ENCODE results near the gene BCCIP. TPM values are rescaled to one million over a fixed set of nuclear protein-coding genes. Genes with fewer than 3 reads are reported as not detected.

BCCIP gene
- total RNA-seq (10 to 100 TPM; 39.4 to 52.9 TPM), polyA plus RNA-seq (ENCODE audit: insufficient read length in 6 of 6) (10 to 100 TPM; 74.7 to 86.2 (median 78.4) TPM)
- long read RNA-seq, donor 1, transcript BCCIP-202 (7 exons, 2,337 nt) = minor isoform, 5 of 46 reads
- long read RNA-seq, donor 1, transcript BCCIP-201 (7 exons, 1,236 nt) = minor isoform, 7 of 46 reads
- long read RNA-seq, donor 1, transcript BCCIP-203 (8 exons, 1,433 nt) = major isoform, 8 of 46 reads
- long read RNA-seq, donor 1, partial matches to known transcripts = 26 of 46 reads
- long read RNA-seq, donor 1, other reads (novel, unspliced or antisense) = 0 of 46 reads
- long read RNA-seq, donor 2, transcript BCCIP-203 (8 exons, 1,433 nt) = minor isoform, 7 of 86 reads
- long read RNA-seq, donor 2, transcript BCCIP-201 (7 exons, 1,236 nt) = major isoform, 16 of 86 reads
- long read RNA-seq, donor 2, transcript BCCIP-202 (7 exons, 2,337 nt) = minor isoform, 10 of 86 reads
- long read RNA-seq, donor 2, partial matches to known transcripts = 47 of 86 reads
- long read RNA-seq, donor 2, other reads (novel, unspliced or antisense) = 6 of 86 reads
- long read RNA-seq, donor 3, transcript BCCIP-203 (8 exons, 1,433 nt) = major isoform, 15 of 40 reads
- long read RNA-seq, donor 3, transcript BCCIP-202 (7 exons, 2,337 nt) = minor isoform, 10 of 40 reads
- long read RNA-seq, donor 3, transcript BCCIP-201 (7 exons, 1,236 nt) = major isoform, 15 of 40 reads
- long read RNA-seq, donor 3, partial matches to known transcripts = 0 of 40 reads
- long read RNA-seq, donor 3, other reads (novel, unspliced or antisense) = 0 of 40 reads
- long read RNA-seq, donor 4, transcript BCCIP-202 (7 exons, 2,337 nt) = major isoform, 5 of 21 reads
- long read RNA-seq, donor 4, transcript BCCIP-201 (7 exons, 1,236 nt) = major isoform, 5 of 21 reads
- long read RNA-seq, donor 4, partial matches to known transcripts = 6 of 21 reads
- long read RNA-seq, donor 4, other reads (novel, unspliced or antisense) = 1 of 21 reads
- long read RNA-seq, donor 5, transcript BCCIP-203 (8 exons, 1,433 nt) = major isoform, 14 of 78 reads
- long read RNA-seq, donor 5, transcript BCCIP-201 (7 exons, 1,236 nt) = minor isoform, 10 of 78 reads
- long read RNA-seq, donor 5, transcript BCCIP-202 (7 exons, 2,337 nt) = minor isoform, 5 of 78 reads
- long read RNA-seq, donor 5, partial matches to known transcripts = 49 of 78 reads
- long read RNA-seq, donor 5, other reads (novel, unspliced or antisense) = 0 of 78 reads
- long read RNA-seq, donor 6, transcript BCCIP-201 (7 exons, 1,236 nt) = minor isoform, 8 of 62 reads
- long read RNA-seq, donor 6, transcript BCCIP-202 (7 exons, 2,337 nt) = major isoform, 13 of 62 reads
- long read RNA-seq, donor 6, partial matches to known transcripts = 39 of 62 reads
- long read RNA-seq, donor 6, other reads (novel, unspliced or antisense) = 0 of 62 reads
- long read RNA-seq, donor 7, transcript BCCIP-202 (7 exons, 2,337 nt) = minor isoform, 8 of 34 reads
- long read RNA-seq, donor 7, transcript BCCIP-203 (8 exons, 1,433 nt) = minor isoform, 9 of 34 reads
- long read RNA-seq, donor 7, transcript BCCIP-201 (7 exons, 1,236 nt) = major isoform, 12 of 34 reads
- long read RNA-seq, donor 7, partial matches to known transcripts = 5 of 34 reads
- long read RNA-seq, donor 7, other reads (novel, unspliced or antisense) = 0 of 34 reads
- long read RNA-seq, donor 8, transcript BCCIP-202 (7 exons, 2,337 nt) = minor isoform, 7 of 36 reads
- long read RNA-seq, donor 8, transcript BCCIP-203 (8 exons, 1,433 nt) = major isoform, 11 of 36 reads
- long read RNA-seq, donor 8, transcript BCCIP-201 (7 exons, 1,236 nt) = minor isoform, 6 of 36 reads
- long read RNA-seq, donor 8, partial matches to known transcripts = 0 of 36 reads
- long read RNA-seq, donor 8, other reads (novel, unspliced or antisense) = 12 of 36 reads
- long read RNA-seq, donor 9, partial matches to known transcripts = 0 of 2 reads
- long read RNA-seq, donor 9, other reads (novel, unspliced or antisense) = 0 of 2 reads
- long read RNA-seq, donor 10, transcript BCCIP-201 (7 exons, 1,236 nt) = major isoform, 11 of 29 reads
- long read RNA-seq, donor 10, transcript BCCIP-203 (8 exons, 1,433 nt) = minor isoform, 6 of 29 reads
- long read RNA-seq, donor 10, transcript BCCIP-202 (7 exons, 2,337 nt) = minor isoform, 6 of 29 reads
- long read RNA-seq, donor 10, partial matches to known transcripts = 5 of 29 reads
- long read RNA-seq, donor 10, other reads (novel, unspliced or antisense) = 1 of 29 reads
- long read RNA-seq, donor 11, transcript BCCIP-203 (8 exons, 1,433 nt) = major isoform, 8 of 39 reads
- long read RNA-seq, donor 11, transcript BCCIP-201 (7 exons, 1,236 nt) = minor isoform, 7 of 39 reads
- long read RNA-seq, donor 11, transcript BCCIP-202 (7 exons, 2,337 nt) = major isoform, 8 of 39 reads
- long read RNA-seq, donor 11, partial matches to known transcripts = 16 of 39 reads
- long read RNA-seq, donor 11, other reads (novel, unspliced or antisense) = 0 of 39 reads
- long read RNA-seq, donor 12, transcript BCCIP-201 (7 exons, 1,236 nt) = minor isoform, 6 of 52 reads
- long read RNA-seq, donor 12, transcript BCCIP-203 (8 exons, 1,433 nt) = major isoform, 16 of 52 reads
- long read RNA-seq, donor 12, transcript BCCIP-202 (7 exons, 2,337 nt) = minor isoform, 12 of 52 reads
- long read RNA-seq, donor 12, partial matches to known transcripts = 18 of 52 reads
- long read RNA-seq, donor 12, other reads (novel, unspliced or antisense) = 0 of 52 reads

- ATAC-seq (peak; percentile 98), DNase-seq (peak; percentile 93 to 96 (median 95))
- H3K27me3 ChIP-seq = no peaks in the 10 kb centered on the region
- intact Hi-C loops (cut with DNase I) = no loop called here
- H3K9me3 ChIP-seq = no peaks in the 10 kb centered on the region
- no peak for TF ChIP-seq CTCF (IDR thresholded peaks at IDR 0.05)
- peaks cover 0 to 19% of the 10 kb centered on the region in 2 donors for H3K36me3 ChIP-seq
- peak within 1 kb of the TSS; percentile 88 to 92 for H3K27ac ChIP-seq
- peak within 1 kb of the TSS; percentile 86 to 96 for H3K4me3 ChIP-seq
- peaks cover 26 to 51% of the 10 kb centered on the region in 2 donors for H3K4me1 ChIP-seq
Observed at GRCh38 chr10:125822878-125823662, at the start of gene BCCIP, which contains the start of gene UROS. Gene BCCIP (plus strand): TSS chr10:125823546. CDS start chr10:125823558, 12 bp downstream. Gene UROS (minus strand): TSS chr10:125823258. CDS start chr10:125816499, 6,759 bp downstream.

GRCh38 chr10:125773687-125774543, 49.4 kb upstream of the BCCIP start:
- no peak for TF ChIP-seq CTCF (IDR thresholded peaks at IDR 0.05)
- Histone ChIP-seq H3K27me3 (peaks cover 0 to 24% of the 10 kb centered on the region in 2 donors), H3K4me3 (peak overlapping the region in 1 of 2 donors; percentile 1), H3K4me1 (no peaks in the 10 kb centered on the region), H3K36me3 (no peaks in the 10 kb centered on the region), H3K27ac (no peak overlapping the region), H3K9me3 (no peaks in the 10 kb centered on the region)
- DNase-seq = peak in 1 of 4 donors; percentile 66
- intact Hi-C loops (cut with DNase I) = no loop called here
- no peak for ATAC-seq

Data from left lung (tissue), 14 donors.